Psoas muscle (tissue), 8 donors: Measurements from ENCODE around the gene BCKDK. TPM values are rescaled to one million over a fixed set of nuclear protein-coding genes. Genes with fewer than 3 reads are reported as not detected.
A peak's percentile ranks its signal among the peaks of the same experiment; 100 is the strongest.

Experiments used
- ATAC-seq, 4 donors: fragments of 200-7000 bp; cut with Tn5 transposase; one replicate each; pipeline ENCODE4 v1.9.1; 2020; ENCODE audit warnings: moderate library complexity in 3 of 4, mild to moderate bottlenecking in 2 of 4
- DNase-seq, 2 donors: peaks; one replicate each; pipeline ENCODE4 v3.0.0-alpha.2; 2020
- H3K27ac ChIP-seq: fragments of 200-600 bp; one replicate; pipeline ENCODE4 v1.8.0; 2022
- H3K27me3 ChIP-seq, 3 donors: fragments of 200-600 bp in 1 of 3; one replicate each; pipeline versions ENCODE4 v1.6.1 to v1.8.0; 2013 to 2022; ENCODE audit warnings: low read length in 2 of 3, mild to moderate bottlenecking in 2 of 3, moderate library complexity in 1 of 3; ENCODE audit not compliant: insufficient read depth in 3 of 3
- H3K36me3 ChIP-seq, 2 donors: fragments of 200-600 bp in 1 of 2; one replicate each; pipeline versions ENCODE4 v1.6.1 to v1.8.0; 2013 to 2022; ENCODE audit warnings: low read depth in 1 of 2, mild to moderate bottlenecking in 1 of 2, moderate library complexity in 1 of 2; ENCODE audit not compliant: insufficient read depth in 1 of 2
- H3K4me1 ChIP-seq: fragments of 200-600 bp; one replicate; pipeline ENCODE4 v1.8.0; 2022
- H3K4me3 ChIP-seq: fragments of 200-600 bp; one replicate; pipeline ENCODE4 v1.8.0; 2022; ENCODE audit warnings: mild to moderate bottlenecking
- H3K9me3 ChIP-seq: fragments of 200-600 bp; one replicate; pipeline ENCODE4 v1.8.0; 2022
- CTCF ChIP-seq: fragments of 200-600 bp; IDR thresholded peaks from one replicate; pipeline ENCODE4 v1.8.0; 2022; ENCODE audit warnings: antibody characterized with exemption
- WGBS, 3 donors: extraction: QIAGEN DNeasy Blood & Tissue Kit; methylation state at CpG; one replicate each; pipeline versions ENCODE4 v1.1.6 to v1.1.7; 2013; 5-methylcytosine and 5-hydroxymethylcytosine counted together
- intact Hi-C, 2 donors: fragments of 100-400 bp; cut with DNase I; formaldehyde crosslinking; loops; one replicate each; pipeline versions ENCODE4 v1.11.0 to v1.14.2; 2022
- polyA plus RNA-seq, 3 donors: library from polyadenylated mRNA; stranded (reverse); fragments of 200-250 nt; gene quantifications; one replicate each; pipeline ENCODE4 v1.2.3, GENCODE V29; 2013
- total RNA-seq, 4 donors: library from RNA; stranded (reverse); fragmentation: NEBNext Ultra II Directional in 2 of 4; extraction: Animal tissue kit (Norgen Biotek cat#: 25700) in 2 of 4; gene quantifications; one replicate each; pipeline versions ENCODE4 v1.2.1 to v1.2.4, GENCODE V29; 2021 to 2023
- donor health status: healthy with polysubstance abuse.
- donor health status: DM: no; HTN: no; CAD: no; lungs with moderate emphysema.
- donor health status: Bipolar disorder and iron deficiency.
- donor health status: healthy.
- donor health status: DM: yes; HTN: yes; CAD: no.
- donor health status: DM: no; HTN: no; CAD: no.
- donor health status: DM: no; HTN: no; CAD: no.
- donor health status: DM: yes; HTN: yes; CAD: no.

Gene BCKDK
- total and polyA plus RNA-seq, 7 donors: 36.7 to 72.8 (median 52.5) TPM

GRCh38 chr16:31106509-31107464, 1.4 kb upstream of the BCKDK start:
- intact Hi-C loops: loop anchor here (5.0 kb wide), 2 partner anchors 36 to 346 kb away; no protein-coding TSS in a partner anchor
- H3K36me3 ChIP-seq: peaks cover 0 to 20% of the 10 kb centered on the region in 2 donors
- TF ChIP-seq CTCF: no peak

GRCh38 chr16:31107465-31107867, 720 bp upstream of the BCKDK start:
- no peaks in the 10 kb centered on the region for H3K9me3 ChIP-seq
- H3K27me3 ChIP-seq: no peaks in the 10 kb centered on the region
- TF ChIP-seq CTCF: no peak
- DNase-seq (no peak), ATAC-seq (no peak)
- WGBS, 3 donors: 94 to 95% (median 94%) methylated on average over 6 of the region's 6 CpGs
- H3K27ac ChIP-seq: peak overlapping the region; percentile 90
- peaks cover under 1 to 27% of the 10 kb centered on the region in 2 donors for H3K36me3 ChIP-seq
- peaks cover 24% of the 10 kb centered on the region for H3K4me1 ChIP-seq
- H3K4me3 ChIP-seq: no peak overlapping the region
- intact Hi-C loops: loop anchor here (5.0 kb wide), 2 partner anchors 35 to 345 kb away; no protein-coding TSS in a partner anchor

More at GRCh38 chr16:31106509-31107464, 1.4 kb upstream of the BCKDK start:
- Histone ChIP-seq H3K4me1 (peaks cover 21% of the 10 kb centered on the region), H3K4me3 (no peak overlapping the region), H3K9me3 (no peaks in the 10 kb centered on the region), H3K27ac (peak overlapping the region; percentile 90), H3K27me3 (no peaks in the 10 kb centered on the region)
- 71 to 84% (median 76%) methylated on average over 28 of the region's 28 CpGs for WGBS, 3 donors
- DNase-seq (peak in 1 of 2 donors; percentile 51), ATAC-seq (peak in 2 of 4 donors; percentile 3 to 12)

- no peak for ATAC-seq
- WGBS, 3 donors: 34 to 39% (median 37%) methylated on average over 51 to 57 of the region's 57 CpGs
- intact Hi-C loops: loop anchor here (5.0 kb wide), 2 partner anchors 33 to 343 kb away; no protein-coding TSS in a partner anchor
- Histone ChIP-seq H3K27ac (peak overlapping the region; percentile 90), H3K4me3 (peak overlapping the region; percentile 86), H3K9me3 (no peaks in the 10 kb centered on the region), H3K36me3 (peaks cover 2 to 29% of the 10 kb centered on the region in 2 donors), H3K27me3 (no peaks in the 10 kb centered on the region), H3K4me1 (peaks cover 32% of the 10 kb centered on the region)
- no peak for TF ChIP-seq CTCF
- no peak for DNase-seq
Observed at GRCh38 chr16:31108794-31109558, 790 bp downstream of the BCKDK start.

GRCh38 chr16:31109622-31110021, 1.4 kb downstream of the BCKDK start:
- Histone ChIP-seq H3K4me3 (peak overlapping the region; percentile 86), H3K36me3 (peaks cover 2 to 29% of the 10 kb centered on the region in 2 donors), H3K4me1 (peaks cover 32% of the 10 kb centered on the region), H3K27ac (peak overlapping the region; percentile 90), H3K27me3 (no peaks in the 10 kb centered on the region), H3K9me3 (no peaks in the 10 kb centered on the region)
- DNase-seq (no peak), ATAC-seq (no peak)
- no peak for TF ChIP-seq CTCF
- intact Hi-C loops: loop anchor here (5.0 kb wide), 2 partner anchors 33 to 343 kb away; no protein-coding TSS in a partner anchor
- WGBS, 3 donors: 74 to 84% (median 75%) methylated on average over 12 of the region's 12 CpGs
